IPS DF 4.7 (cell line): ENCODE results near the gene MEI4.

ENCODE experiments used
- DNase-seq: peaks from one replicate; pipeline ENCODE4 v3.0.0-alpha.2; 2013; ENCODE audit warnings: low spot score; ENCODE audit errors: extremely low read depth

MEI4 gene

GRCh38 chr6:77930952-77931351, 278.1 kb downstream of the MEI4 start:
- DNase-seq = no peak

DNA sequence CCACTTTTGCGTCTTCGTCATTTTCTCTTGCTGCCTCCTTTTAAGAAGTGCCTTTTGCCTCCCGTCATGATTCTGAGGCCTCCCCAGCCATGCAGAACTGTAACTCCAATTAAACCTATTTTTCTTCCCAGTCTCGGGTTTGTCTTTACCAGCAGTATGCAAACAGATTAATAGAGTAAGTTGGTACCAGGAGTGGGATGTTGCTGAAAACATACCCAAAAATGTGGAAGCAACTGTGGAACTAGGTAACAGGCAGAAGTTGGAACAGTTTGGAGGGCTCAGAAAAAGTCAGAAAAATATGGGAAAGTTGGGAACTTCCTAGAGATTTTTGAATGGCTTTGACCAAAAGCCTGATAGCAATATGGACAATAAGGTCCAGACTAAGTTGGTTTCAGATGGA, 309.2 kb downstream of the MEI4 start:
- DNase-seq = no peak

- DNase-seq = no peak
These were observed 312.6 kb downstream of the MEI4 start for GRCh38 chr6:77965449-77965848.

- DNase-seq = no peak
These were observed 319.5 kb downstream of the MEI4 start for GRCh38 chr6:77972334-77972733.
